B cell (primary cell): ENCODE data around the gene FAM13C. TPM values are rescaled to one million over a fixed set of nuclear protein-coding genes. Genes with fewer than 3 reads are reported as not detected.

Experiments used
- ATAC-seq: fragments of 200-7000 bp; cut with Tn5 transposase; one replicate; pipeline ENCODE4 v1.10.0; 2021; ENCODE audit warnings: low read depth, mild to moderate bottlenecking, moderate number of reproducible peaks, moderate library complexity
- CTCF ChIA-PET: fragments of 350-600 bp; sonication (Branson Sonifier 250); formaldehyde crosslinking; loops from one replicate; lab custom pipeline; 2021; ENCODE audit warnings: antibody characterized with exemption, inconsistent platforms; lab: Charles Lee
- POLR2A ChIA-PET: fragments of 350-600 bp; sonication (Branson Sonifier 250); formaldehyde crosslinking; loops from one replicate; lab custom pipeline; 2021; ENCODE audit warnings: antibody characterized with exemption; lab: Charles Lee
- DNase-seq: peaks from one replicate; pipeline ENCODE4 v3.0.0; 2013
- H2AFZ ChIP-seq: 2 replicates; pipeline ENCODE4 v1.6.1; 2012; ENCODE audit warnings: mild to moderate bottlenecking, low read depth, low read length; ENCODE audit not compliant: insufficient read depth, poor library complexity, severe bottlenecking
- H3K27ac ChIP-seq, 2 donors: 1 replicate in 1 of 2; 2 replicates in 1 of 2; pipeline ENCODE4 v1.5.1; 2012 to 2013; ENCODE audit warnings: low read length in 2 of 2, mild to moderate bottlenecking in 2 of 2, moderate library complexity in 1 of 2
- H3K27me3 ChIP-seq, 4 experiments: fragments of 200-600 bp in 1 of 4; sonication (generic) in 1 of 4; replicated peaks in 1 of 4; 1 replicate in 2 of 4; 2 replicates in 2 of 4; pipeline versions ENCODE4 v1.6.1 to v1.7.0; 2013 to 2016; ENCODE audit warnings: low read length in 3 of 4, mild to moderate bottlenecking in 2 of 4, mixed read lengths in 1 of 4, moderate library complexity in 1 of 4; ENCODE audit not compliant: insufficient read depth in 4 of 4, control insufficient read depth in 3 of 4; ENCODE audit errors: control extremely low read depth in 1 of 4
- H3K36me3 ChIP-seq, 2 experiments: replicated peaks in 1 of 2; 1 replicate in 1 of 2; 2 replicates in 1 of 2; pipeline versions ENCODE4 v1.6.1 to v1.7.1; 2013; ENCODE audit warnings: low read length in 1 of 2; ENCODE audit not compliant: insufficient read depth in 2 of 2, control insufficient read depth in 1 of 2; ENCODE audit errors: control extremely low read depth in 1 of 2, extremely low read depth in 1 of 2
- H3K4me1 ChIP-seq, 2 donors: fragments of 200-600 bp in 1 of 2; sonication (generic) in 1 of 2; 1 replicate in 1 of 2; 2 replicates in 1 of 2; pipeline versions ENCODE4 v1.5.1 to v1.6.1; 2013 to 2017; ENCODE audit warnings: low read length in 2 of 2; ENCODE audit not compliant: control insufficient read depth in 2 of 2, insufficient read depth in 2 of 2
- H3K4me2 ChIP-seq: replicated peaks from 2 replicates; pipeline ENCODE3; 2012; ENCODE audit warnings: mild to moderate bottlenecking, low read depth, low read length; ENCODE audit not compliant: poor library complexity, severe bottlenecking
- H3K4me3 ChIP-seq, 5 experiments: fragments of 200-600 bp in 1 of 5; sonication (generic) in 1 of 5; 1 replicate in 3 of 5; 2 replicates in 2 of 5; pipeline versions ENCODE4 v1.5.1 to v1.7.0; 2011 to 2016; ENCODE audit warnings: low read length in 4 of 5, mild to moderate bottlenecking in 4 of 5, low read depth in 2 of 5, control low read depth in 1 of 5, moderate library complexity in 1 of 5; ENCODE audit not compliant: insufficient read depth in 1 of 5; ENCODE audit errors: control extremely low read depth in 1 of 5, extremely low read depth in 1 of 5
- H3K79me2 ChIP-seq: fragments of 200-600 bp; sonication (generic); one replicate; pipeline ENCODE4 v1.6.0; 2016; ENCODE audit warnings: low read length; ENCODE audit not compliant: control insufficient read depth, insufficient read depth
- H3K9ac ChIP-seq: fragments of 200-600 bp; sonication (generic); 2 replicates; pipeline ENCODE4 v1.6.1; 2017; ENCODE audit warnings: mild to moderate bottlenecking, low read length, moderate library complexity
- H3K9me3 ChIP-seq, 3 donors: one replicate each; pipeline versions ENCODE4 v1.6.1 to v1.7.1; 2013; ENCODE audit warnings: low read length in 2 of 3; ENCODE audit not compliant: control insufficient read depth in 2 of 3, insufficient read depth in 1 of 3; ENCODE audit errors: control extremely low read depth in 1 of 3
- H4K20me1 ChIP-seq: 2 replicates; pipeline ENCODE4 v1.6.0; 2012; ENCODE audit warnings: mild to moderate bottlenecking, low read length; ENCODE audit not compliant: insufficient read depth, control insufficient read depth, poor library complexity, severe bottlenecking
- H3K27ac Mint-ChIP-seq: one replicate; pipeline ENCODE4 v1.8.0; 2021; ENCODE audit warnings: mixed read lengths
- H3K27me3 Mint-ChIP-seq: one replicate; pipeline ENCODE4 v1.8.0; 2021; ENCODE audit warnings: mixed read lengths
- H3K4me1 Mint-ChIP-seq: one replicate; pipeline ENCODE4 v1.8.0; 2021; ENCODE audit warnings: mixed read lengths
- H3K4me3 Mint-ChIP-seq: one replicate; pipeline ENCODE4 v1.8.0; 2021; ENCODE audit warnings: mixed read lengths
- H3K9me3 Mint-ChIP-seq: one replicate; pipeline ENCODE4 v1.8.0; 2022; ENCODE audit warnings: mixed read lengths; ENCODE audit not compliant: insufficient read depth
- CTCF ChIP-seq: fragments of 200-600 bp; IDR thresholded peaks from one replicate; pipeline ENCODE4 v1.8.0; 2022; ENCODE audit warnings: antibody characterized with exemption, mild to moderate bottlenecking
- EZH2 ChIP-seq: IDR thresholded peaks from 2 replicates; pipeline ENCODE4 v1.6.1; 2012; ENCODE audit warnings: borderline replicate concordance, low read depth, mild to moderate bottlenecking, moderate library complexity, low read length; ENCODE audit not compliant: insufficient read depth, poor library complexity, severe bottlenecking
- WGBS: methylation state at CpG from one replicate; pipeline ENCODE4 v1.1.5; 2013; ENCODE audit warnings: missing lambda C conversion rate; ENCODE audit not compliant: insufficient coverage; 5-methylcytosine and 5-hydroxymethylcytosine counted together
- intact Hi-C: fragments of 100-400 bp; cut with micrococcal nuclease; formaldehyde crosslinking; loops from one replicate; pipeline ENCODE4 v1.10.0; 2022
- polyA plus RNA-seq: library from polyadenylated mRNA; depleted of rRNA; stranded (reverse); fragments of >200 nt; gene quantifications from 2 replicates; pipeline ENCODE4 v1.2.3, GENCODE V29; 2012
- total RNA-seq, 2 donors: library from RNA; stranded (reverse); fragments of 120-200 nt in 1 of 2; gene quantifications; 1 replicate in 1 of 2; 2 replicates in 1 of 2; pipeline versions ENCODE4 v1.2.3 to v1.2.4, GENCODE V29; 2013 to 2022

Gene FAM13C
- total and polyA plus RNA-seq, 2 donors (not counting 1 experiment from before 2014, with no cell fraction given): not detected

GRCh38 chr10:59324597-59324996 is 37.8 kb downstream of the FAM13C start:
- no peaks in the 10 kb centered on the region for H3K36me3 ChIP-seq
- H3K4me3 Mint-ChIP-seq: no peak overlapping the region
- intact Hi-C loops: no loop called here
- H3K4me2 ChIP-seq: no peak overlapping the region
- no peaks in the 10 kb centered on the region for H3K4me1 ChIP-seq
- H3K27ac ChIP-seq: no peak overlapping the region
- peaks cover 0 to 2% (median 0%) of the 10 kb centered on the region in 4 experiments for H3K27me3 ChIP-seq
- no peaks in the 10 kb centered on the region for H3K27me3 Mint-ChIP-seq
- POLR2A ChIA-PET: no interaction called here
- H3K4me1 Mint-ChIP-seq: no peaks in the 10 kb centered on the region
- no peak for TF ChIP-seq CTCF
- TF ChIP-seq EZH2: no peak
- no peak overlapping the region for H2AFZ ChIP-seq
- no peak overlapping the region for H3K9ac ChIP-seq
- no peak overlapping the region for H3K4me3 ChIP-seq
- H3K79me2 ChIP-seq: no peaks in the 10 kb centered on the region
- no peaks in the 10 kb centered on the region for H3K9me3 ChIP-seq
- no peaks in the 10 kb centered on the region for H3K9me3 Mint-ChIP-seq
- CTCF ChIA-PET: no interaction called here
- ATAC-seq (no peak), DNase-seq (no peak)
- H4K20me1 ChIP-seq: no peaks in the 10 kb centered on the region
- no peak overlapping the region for H3K27ac Mint-ChIP-seq

DNA sequence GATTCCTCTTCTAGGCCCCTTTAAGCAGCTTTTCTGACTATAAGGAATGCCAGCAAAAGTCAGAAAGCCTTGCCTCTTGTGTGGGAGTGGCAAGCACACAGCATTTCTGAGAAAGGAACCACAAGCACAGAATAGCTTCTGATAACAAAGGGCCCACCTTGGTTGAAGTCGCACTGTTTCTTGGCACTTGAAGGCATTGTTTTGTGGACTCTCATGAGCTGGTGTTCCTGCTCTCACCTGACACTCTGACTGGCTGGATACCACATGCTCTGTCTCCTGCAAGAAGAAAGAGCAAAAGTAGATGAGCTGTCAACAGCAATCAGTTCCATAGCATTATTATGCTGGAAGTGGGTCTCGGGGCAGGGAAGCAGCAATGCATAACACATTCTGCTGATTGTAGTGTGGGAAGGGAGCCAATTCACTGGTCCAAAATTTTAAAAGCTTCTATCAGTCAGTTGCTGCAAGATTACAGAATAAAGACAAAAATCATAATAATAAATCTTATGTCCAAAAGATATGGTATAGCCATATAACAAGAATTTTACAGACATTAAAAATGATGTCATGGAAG is 38.4 kb downstream of the FAM13C start:
- intact Hi-C loops: no loop called here
- ChIA-PET POLR2A (no interaction called here), CTCF (no interaction called here)
- Histone ChIP-seq H3K79me2 (no peaks in the 10 kb centered on the region), H3K36me3 (no peaks in the 10 kb centered on the region), H4K20me1 (no peaks in the 10 kb centered on the region), H3K4me2 (no peak overlapping the region), H3K27ac (no peak overlapping the region), H3K4me1 (no peaks in the 10 kb centered on the region), H3K9ac (no peak overlapping the region), H3K4me3 (no peak overlapping the region), H2AFZ (no peak overlapping the region), H3K9me3 (no peaks in the 10 kb centered on the region), H3K27me3 (peaks cover 0 to 2% (median 0%) of the 10 kb centered on the region in 4 experiments)
- ATAC-seq (no peak), DNase-seq (no peak)
- Mint-ChIP-seq H3K4me1 (no peaks in the 10 kb centered on the region), H3K27me3 (no peaks in the 10 kb centered on the region), H3K27ac (no peak overlapping the region), H3K9me3 (no peaks in the 10 kb centered on the region), H3K4me3 (no peak overlapping the region)
- no peak for TF ChIP-seq EZH2
- TF ChIP-seq CTCF: no peak
- WGBS: 100% methylated on average over 1 of the region's 2 CpGs
